ENCODE results near the gene PRR5L.

PRR5L gene

DNA sequence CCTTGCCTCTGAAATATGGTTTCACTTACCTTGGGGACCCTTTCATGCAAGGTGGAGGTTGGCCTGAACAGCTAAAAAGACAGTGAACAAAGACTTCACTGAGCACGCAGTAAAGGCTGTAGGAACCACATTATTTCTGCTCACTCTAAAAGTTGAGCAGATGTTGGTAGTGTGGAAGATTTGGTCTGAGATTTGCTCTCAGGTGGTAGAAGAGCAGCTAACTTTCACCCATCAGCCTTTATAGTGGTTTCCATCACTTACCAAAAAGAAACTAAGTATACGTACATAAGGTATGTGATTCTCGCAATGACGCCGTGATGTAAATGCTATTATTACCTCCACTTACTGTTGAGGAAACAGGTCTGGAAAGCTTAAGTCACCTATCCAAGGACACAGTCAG lies 47.3 kb downstream of the PRR5L start:
- Histone ChIP-seq H2AFZ (ENCODE audit: low read length) (no peak overlapping the region), H4K20me1 (ENCODE audit: insufficient read depth, low read length) (no peaks in the 10 kb centered on the region), H3F3A (ENCODE audit: insufficient read depth, low read length) (no peaks in the 10 kb centered on the region), H3K27me3 (replicated peaks; ENCODE audit: insufficient read depth, low read length) (no peaks in the 10 kb centered on the region), H3K27ac (ENCODE audit: low read length) (no peak overlapping the region), H3K79me2 (ENCODE audit: low read length) (no peaks in the 10 kb centered on the region), H3K4me1 (ENCODE audit: low read length) (no peaks in the 10 kb centered on the region), H3K4me2 (ENCODE audit: low read depth, low read length) (no peak overlapping the region), H3K4me3 (ENCODE audit: low read length) (no peak overlapping the region), H3K9me2 (replicated peaks; ENCODE audit: insufficient read depth, low read length) (no peaks in the 10 kb centered on the region), H3K9ac (ENCODE audit: low read length) (no peak overlapping the region), H3K36me3 (replicated peaks; ENCODE audit: insufficient read depth, low read length) (no peaks in the 10 kb centered on the region), H3K9me3 (replicated peaks; ENCODE audit: insufficient read depth, low read length) (no peaks in the 10 kb centered on the region)
- TF ChIP-seq, protein P1, sequence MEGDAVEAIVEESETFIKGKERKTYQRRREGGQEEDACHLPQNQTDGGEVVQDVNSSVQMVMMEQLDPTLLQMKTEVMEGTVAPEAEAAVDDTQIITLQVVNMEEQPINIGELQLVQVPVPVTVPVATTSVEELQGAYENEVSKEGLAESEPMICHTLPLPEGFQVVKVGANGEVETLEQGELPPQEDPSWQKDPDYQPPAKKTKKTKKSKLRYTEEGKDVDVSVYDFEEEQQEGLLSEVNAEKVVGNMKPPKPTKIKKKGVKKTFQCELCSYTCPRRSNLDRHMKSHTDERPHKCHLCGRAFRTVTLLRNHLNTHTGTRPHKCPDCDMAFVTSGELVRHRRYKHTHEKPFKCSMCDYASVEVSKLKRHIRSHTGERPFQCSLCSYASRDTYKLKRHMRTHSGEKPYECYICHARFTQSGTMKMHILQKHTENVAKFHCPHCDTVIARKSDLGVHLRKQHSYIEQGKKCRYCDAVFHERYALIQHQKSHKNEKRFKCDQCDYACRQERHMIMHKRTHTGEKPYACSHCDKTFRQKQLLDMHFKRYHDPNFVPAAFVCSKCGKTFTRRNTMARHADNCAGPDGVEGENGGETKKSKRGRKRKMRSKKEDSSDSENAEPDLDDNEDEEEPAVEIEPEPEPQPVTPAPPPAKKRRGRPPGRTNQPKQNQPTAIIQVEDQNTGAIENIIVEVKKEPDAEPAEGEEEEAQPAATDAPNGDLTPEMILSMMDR (IDR thresholded peaks at IDR 0.05; ENCODE audit: low read length): no peak
- TF ChIP-seq EZH2 (optimal IDR thresholded peaks at IDR 0.05; ENCODE audit: low read depth, low read length) (no peak), EZH2phosphoT487 (IDR thresholded peaks at IDR 0.05; ENCODE audit: low read length) (no peak)
- DNase-seq: no peak

DNA sequence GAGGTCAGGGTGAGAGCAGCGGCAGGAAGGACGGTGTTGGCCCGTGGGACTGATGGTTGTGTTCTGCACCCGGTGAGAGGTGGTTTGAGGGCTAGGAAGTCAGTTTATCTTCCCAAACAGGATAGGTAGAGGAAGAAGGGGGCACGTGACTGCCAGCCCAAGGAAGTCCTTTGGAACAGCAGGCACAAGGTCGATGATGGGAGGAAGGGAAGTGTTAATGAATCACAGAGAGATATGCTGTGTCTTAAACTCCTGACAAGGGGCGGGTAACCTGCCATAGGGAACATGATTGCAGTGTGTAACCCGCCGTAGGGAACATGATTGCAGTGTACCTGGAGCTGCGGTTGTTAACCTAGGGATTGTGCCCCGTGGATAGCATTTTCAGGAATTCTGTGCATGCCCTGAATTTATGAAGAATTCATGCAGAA lies 49.0 kb downstream of the PRR5L start:
- TF ChIP-seq EZH2 (optimal IDR thresholded peaks at IDR 0.05; ENCODE audit: low read depth, low read length) (no peak), EZH2phosphoT487 (IDR thresholded peaks at IDR 0.05; ENCODE audit: low read length) (no peak)
- TF ChIP-seq, protein P1 (IDR thresholded peaks at IDR 0.05; ENCODE audit: low read length): no peak
- Histone ChIP-seq H3F3A (ENCODE audit: insufficient read depth, low read length) (no peaks in the 10 kb centered on the region), H3K4me1 (ENCODE audit: low read length) (no peaks in the 10 kb centered on the region), H2AFZ (ENCODE audit: low read length) (no peak overlapping the region), H3K36me3 (replicated peaks; ENCODE audit: insufficient read depth, low read length) (no peaks in the 10 kb centered on the region), H3K27ac (ENCODE audit: low read length) (no peak overlapping the region), H3K4me3 (ENCODE audit: low read length) (no peak overlapping the region), H3K9ac (ENCODE audit: low read length) (no peak overlapping the region), H4K20me1 (ENCODE audit: insufficient read depth, low read length) (no peaks in the 10 kb centered on the region), H3K27me3 (replicated peaks; ENCODE audit: insufficient read depth, low read length) (no peaks in the 10 kb centered on the region), H3K4me2 (ENCODE audit: low read depth, low read length) (no peak overlapping the region), H3K9me3 (replicated peaks; ENCODE audit: insufficient read depth, low read length) (no peaks in the 10 kb centered on the region), H3K9me2 (replicated peaks; ENCODE audit: insufficient read depth, low read length) (no peaks in the 10 kb centered on the region), H3K79me2 (ENCODE audit: low read length) (no peaks in the 10 kb centered on the region)
- DNase-seq: no peak

DNA sequence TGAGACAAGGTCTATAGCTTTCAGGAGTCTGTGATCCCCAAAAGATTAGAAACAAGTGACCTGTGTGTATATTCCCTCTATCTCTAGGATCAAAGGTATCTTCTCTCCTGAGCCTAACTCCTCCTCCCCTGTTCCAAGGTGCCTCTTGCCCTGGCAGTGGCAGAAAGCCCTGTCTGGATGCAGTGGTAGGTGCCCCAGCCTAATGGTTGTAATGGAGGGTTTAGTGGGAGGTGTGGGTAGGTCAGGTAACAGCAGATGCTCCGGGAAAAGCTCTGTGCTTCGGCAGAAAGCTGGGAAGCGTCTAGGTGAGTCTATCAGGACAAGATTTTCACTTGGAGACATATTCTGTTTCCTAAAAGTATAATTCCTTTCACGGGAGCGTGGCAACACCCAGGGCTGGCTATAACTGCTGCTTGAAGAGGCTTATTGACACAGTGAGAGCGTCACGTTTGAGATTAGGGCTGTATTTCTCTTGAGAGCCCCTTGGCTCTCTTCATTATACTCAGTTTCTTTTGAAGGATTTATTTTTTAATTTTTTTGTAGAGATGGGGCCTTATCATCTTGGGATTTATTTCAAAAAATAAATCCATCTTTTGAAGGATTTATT lies 49.5 kb downstream of the PRR5L start:
- Histone ChIP-seq H3K27ac (ENCODE audit: low read length) (no peak overlapping the region), H3K36me3 (replicated peaks; ENCODE audit: insufficient read depth, low read length) (no peaks in the 10 kb centered on the region), H3K9me3 (replicated peaks; ENCODE audit: insufficient read depth, low read length) (no peaks in the 10 kb centered on the region), H3K4me1 (ENCODE audit: low read length) (no peaks in the 10 kb centered on the region), H3K9me2 (replicated peaks; ENCODE audit: insufficient read depth, low read length) (no peaks in the 10 kb centered on the region), H3K79me2 (ENCODE audit: low read length) (no peaks in the 10 kb centered on the region), H3K9ac (ENCODE audit: low read length) (no peak overlapping the region), H4K20me1 (ENCODE audit: insufficient read depth, low read length) (no peaks in the 10 kb centered on the region), H3K4me2 (ENCODE audit: low read depth, low read length) (no peak overlapping the region), H3F3A (ENCODE audit: insufficient read depth, low read length) (no peaks in the 10 kb centered on the region), H3K27me3 (replicated peaks; ENCODE audit: insufficient read depth, low read length) (no peaks in the 10 kb centered on the region), H3K4me3 (ENCODE audit: low read length) (no peak overlapping the region), H2AFZ (ENCODE audit: low read length) (no peak overlapping the region)
- TF ChIP-seq, protein P1 (IDR thresholded peaks at IDR 0.05; ENCODE audit: low read length): no peak
- TF ChIP-seq EZH2 (optimal IDR thresholded peaks at IDR 0.05; ENCODE audit: low read depth, low read length): no peak
- no peak for TF ChIP-seq EZH2phosphoT487 (IDR thresholded peaks at IDR 0.05; ENCODE audit: low read length)
- DNase-seq: no peak

All from MM.1S (cell line).